RWPE2 (cell line): ENCODE results near the gene LINGO4.

ENCODE experiments used
- ATAC-seq: fragments of 200-7000 bp; cut with Tn5 transposase; 3 replicates; pipeline ENCODE4 v1.9.1; 2021; ENCODE audit warnings: low read depth
- DNase-seq: peaks from one replicate; pipeline ENCODE4 v3.0.0-alpha.2; 2020; ENCODE audit warnings: low spot score
- H3K27ac ChIP-seq: fragments of 450-650 bp; 2 replicates; pipeline ENCODE4 v1.5.1; 2017; ENCODE audit warnings: mild to moderate bottlenecking; ENCODE audit not compliant: poor library complexity, severe bottlenecking
- H3K27me3 ChIP-seq: fragments of 250-450 bp; sonication (Bioruptor Pico); 2 replicates; pipeline ENCODE4 v1.5.1; 2021; ENCODE audit warnings: mild to moderate bottlenecking, moderate library complexity; ENCODE audit not compliant: insufficient read depth, poor library complexity, severe bottlenecking
- H3K36me3 ChIP-seq: fragments of 250-450 bp; sonication (Bioruptor Pico); 2 replicates; pipeline ENCODE4 v1.5.1; 2020; ENCODE audit warnings: low read depth, mild to moderate bottlenecking, moderate library complexity
- H3K4me1 ChIP-seq: fragments of 250-450 bp; sonication (Bioruptor Pico); 2 replicates; pipeline ENCODE4 v1.5.1; 2021; ENCODE audit warnings: mild to moderate bottlenecking, moderate library complexity; ENCODE audit not compliant: insufficient read depth, poor library complexity, severe bottlenecking
- H3K4me3 ChIP-seq: fragments of 250-450 bp; sonication (Bioruptor Pico); 2 replicates; pipeline ENCODE4 v1.5.1; 2021; ENCODE audit warnings: mild to moderate bottlenecking, moderate library complexity; ENCODE audit not compliant: severe bottlenecking
- H3K9me3 ChIP-seq: fragments of 250-450 bp; sonication (Bioruptor Pico); 2 replicates; pipeline ENCODE4 v1.5.1; 2021; ENCODE audit warnings: mild to moderate bottlenecking, moderate library complexity; ENCODE audit not compliant: severe bottlenecking
- TF ChIP-seq, protein P1 (sequence below): fragments of 450-650 bp; IDR thresholded peaks from one replicate; pipeline ENCODE4 v1.5.1; 2017; ENCODE audit warnings: mild to moderate bottlenecking, moderate library complexity; ENCODE audit not compliant: poor library complexity, severe bottlenecking

The LINGO4 gene

DNA sequence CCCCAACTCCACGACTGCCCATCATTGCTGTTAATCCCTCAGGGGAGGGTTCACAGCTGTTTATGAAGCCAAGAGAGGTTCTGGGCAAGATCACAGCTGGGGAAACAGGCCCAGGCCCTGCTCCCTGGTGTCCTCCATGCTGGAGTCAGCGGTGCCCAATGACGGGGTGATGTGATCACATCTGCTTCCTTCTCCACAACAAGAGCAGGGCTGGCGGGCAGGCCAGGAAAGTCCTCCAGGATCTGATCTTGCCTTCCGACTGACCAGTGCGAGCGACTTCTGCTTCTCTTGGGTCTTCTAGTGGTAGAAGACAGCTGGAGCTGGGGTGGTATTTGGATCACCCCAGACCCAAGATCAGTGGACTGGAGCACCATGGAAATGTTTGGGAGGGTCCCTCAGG lies 951 bp upstream of the LINGO4 start:
- no peak for DNase-seq
- H3K4me1 ChIP-seq: no peaks in the 10 kb centered on the region
- H3K36me3 ChIP-seq: no peaks in the 10 kb centered on the region
- no peak overlapping the region for H3K4me3 ChIP-seq
- no peaks in the 10 kb centered on the region for H3K27me3 ChIP-seq
- ATAC-seq: no peak
- TF ChIP-seq, protein P1, sequence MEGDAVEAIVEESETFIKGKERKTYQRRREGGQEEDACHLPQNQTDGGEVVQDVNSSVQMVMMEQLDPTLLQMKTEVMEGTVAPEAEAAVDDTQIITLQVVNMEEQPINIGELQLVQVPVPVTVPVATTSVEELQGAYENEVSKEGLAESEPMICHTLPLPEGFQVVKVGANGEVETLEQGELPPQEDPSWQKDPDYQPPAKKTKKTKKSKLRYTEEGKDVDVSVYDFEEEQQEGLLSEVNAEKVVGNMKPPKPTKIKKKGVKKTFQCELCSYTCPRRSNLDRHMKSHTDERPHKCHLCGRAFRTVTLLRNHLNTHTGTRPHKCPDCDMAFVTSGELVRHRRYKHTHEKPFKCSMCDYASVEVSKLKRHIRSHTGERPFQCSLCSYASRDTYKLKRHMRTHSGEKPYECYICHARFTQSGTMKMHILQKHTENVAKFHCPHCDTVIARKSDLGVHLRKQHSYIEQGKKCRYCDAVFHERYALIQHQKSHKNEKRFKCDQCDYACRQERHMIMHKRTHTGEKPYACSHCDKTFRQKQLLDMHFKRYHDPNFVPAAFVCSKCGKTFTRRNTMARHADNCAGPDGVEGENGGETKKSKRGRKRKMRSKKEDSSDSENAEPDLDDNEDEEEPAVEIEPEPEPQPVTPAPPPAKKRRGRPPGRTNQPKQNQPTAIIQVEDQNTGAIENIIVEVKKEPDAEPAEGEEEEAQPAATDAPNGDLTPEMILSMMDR: no peak
- no peaks in the 10 kb centered on the region for H3K9me3 ChIP-seq
- H3K27ac ChIP-seq: no peak overlapping the region

DNA sequence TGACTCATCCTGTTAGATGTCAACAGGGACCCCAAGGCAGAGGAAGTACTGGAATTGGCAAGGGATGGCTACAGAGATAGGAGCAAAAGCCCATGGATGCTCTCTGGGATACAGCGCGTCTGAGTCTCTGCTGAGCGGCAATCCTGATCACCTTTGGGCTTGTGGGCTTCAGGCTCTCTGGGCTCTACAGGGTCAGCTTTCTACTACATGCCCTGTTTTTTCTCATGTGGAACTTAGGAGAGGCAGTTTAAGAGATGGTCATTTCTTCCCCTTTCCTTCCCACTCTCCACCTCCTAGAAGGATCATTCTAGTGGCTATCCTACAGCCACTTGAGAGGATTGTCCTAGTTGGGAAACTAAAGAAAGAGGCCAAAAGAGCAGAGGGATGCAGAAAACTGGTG lies 1.3 kb downstream of the LINGO4 start:
- TF ChIP-seq, protein P1: no peak
- H3K27me3 ChIP-seq: no peaks in the 10 kb centered on the region
- H3K27ac ChIP-seq: no peak overlapping the region
- H3K4me1 ChIP-seq: no peaks in the 10 kb centered on the region
- ATAC-seq (no peak), DNase-seq (no peak)
- no peaks in the 10 kb centered on the region for H3K9me3 ChIP-seq
- no peak overlapping the region for H3K4me3 ChIP-seq
- no peaks in the 10 kb centered on the region for H3K36me3 ChIP-seq

DNA sequence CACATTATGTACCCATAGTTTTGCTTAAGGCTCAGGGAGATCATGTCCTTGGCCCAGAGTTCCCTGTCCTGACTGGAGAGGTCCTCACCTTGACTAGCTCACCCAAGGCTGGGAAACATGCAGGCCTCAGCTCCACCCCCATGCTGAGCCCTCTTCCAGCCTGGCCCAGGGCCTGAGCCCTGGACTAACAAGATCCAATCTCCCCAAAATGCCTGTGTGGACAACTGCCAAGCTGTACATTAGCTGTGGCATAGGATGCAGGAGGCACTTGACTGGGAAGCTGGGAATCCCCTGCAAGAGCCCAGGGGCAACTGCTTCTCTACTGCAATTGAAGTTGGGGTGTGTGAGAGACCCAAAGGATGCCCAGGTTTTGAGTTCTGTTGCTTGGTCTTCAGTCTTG lies 2.1 kb downstream of the LINGO4 start:
- Histone ChIP-seq H3K9me3 (no peaks in the 10 kb centered on the region), H3K27ac (no peak overlapping the region), H3K36me3 (no peaks in the 10 kb centered on the region), H3K4me3 (no peak overlapping the region), H3K4me1 (no peaks in the 10 kb centered on the region), H3K27me3 (no peaks in the 10 kb centered on the region)
- ATAC-seq (no peak), DNase-seq (no peak)
- TF ChIP-seq, protein P1: no peak

DNA sequence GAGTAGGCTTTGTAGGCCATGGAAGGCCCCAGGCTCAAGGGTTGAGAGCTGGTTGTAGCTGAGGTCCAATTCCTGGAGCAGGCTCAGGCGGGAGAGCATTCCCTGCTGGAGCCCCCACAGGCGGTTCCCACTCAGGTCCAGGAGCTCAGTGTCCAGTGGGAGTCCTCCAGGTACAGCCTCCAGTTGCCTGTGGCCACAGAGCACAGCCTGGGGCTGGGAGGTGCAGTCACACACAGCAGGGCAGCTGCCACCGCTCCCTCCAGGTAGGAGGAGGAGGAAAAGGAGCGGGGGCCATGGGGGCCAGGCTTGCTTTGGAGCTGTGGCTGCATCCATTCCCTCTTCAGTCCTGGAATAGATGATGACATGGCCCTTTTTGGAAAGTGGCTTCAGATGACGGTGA lies 2.8 kb downstream of the LINGO4 start:
- no peaks in the 10 kb centered on the region for H3K36me3 ChIP-seq
- H3K4me1 ChIP-seq: no peaks in the 10 kb centered on the region
- no peak overlapping the region for H3K4me3 ChIP-seq
- DNase-seq (no peak), ATAC-seq (no peak)
- H3K9me3 ChIP-seq: no peaks in the 10 kb centered on the region
- H3K27ac ChIP-seq: no peak overlapping the region
- TF ChIP-seq, protein P1: no peak
- H3K27me3 ChIP-seq: no peaks in the 10 kb centered on the region

DNA sequence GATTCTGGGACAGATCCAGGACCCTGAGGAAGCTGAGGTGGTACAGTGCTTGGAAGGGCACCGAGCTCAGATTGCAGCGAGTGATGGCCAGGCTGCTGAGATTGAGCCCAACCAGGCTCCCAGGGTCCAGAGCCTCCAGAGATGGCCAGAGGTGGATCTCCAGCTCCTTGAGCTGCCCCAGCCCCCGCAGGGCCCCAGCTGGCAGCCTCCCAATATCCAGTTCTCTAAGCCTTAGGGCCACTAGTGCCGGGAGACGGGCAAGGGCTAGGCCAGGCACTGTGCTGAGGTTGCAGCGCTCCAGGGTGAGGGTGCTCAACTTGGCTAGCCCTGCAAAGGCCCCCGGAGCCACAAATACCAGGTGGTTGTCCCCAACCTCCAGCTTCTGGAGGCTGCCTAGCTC lies 3.4 kb downstream of the LINGO4 start:
- Histone ChIP-seq H3K36me3 (no peaks in the 10 kb centered on the region), H3K9me3 (no peaks in the 10 kb centered on the region), H3K27me3 (no peaks in the 10 kb centered on the region), H3K27ac (no peak overlapping the region), H3K4me1 (no peaks in the 10 kb centered on the region), H3K4me3 (no peak overlapping the region)
- DNase-seq (no peak), ATAC-seq (no peak)
- TF ChIP-seq, protein P1: no peak
